Stimulated activated CD4-positive, alpha-beta T cell treated with anti-CD3 and anti-CD28 coated beads, Interleukin-2, amount 100 ng/mL, for 24 hours (primary cell): ENCODE measurements around the gene ASPDH.
A peak's percentile ranks its signal among the peaks of the same experiment; 100 is the strongest.

Experiments used
- DNase-seq, 2 donors: peaks; one replicate each; pipeline ENCODE4 v3.0.0-alpha.2; 2020

The ASPDH gene

DNA sequence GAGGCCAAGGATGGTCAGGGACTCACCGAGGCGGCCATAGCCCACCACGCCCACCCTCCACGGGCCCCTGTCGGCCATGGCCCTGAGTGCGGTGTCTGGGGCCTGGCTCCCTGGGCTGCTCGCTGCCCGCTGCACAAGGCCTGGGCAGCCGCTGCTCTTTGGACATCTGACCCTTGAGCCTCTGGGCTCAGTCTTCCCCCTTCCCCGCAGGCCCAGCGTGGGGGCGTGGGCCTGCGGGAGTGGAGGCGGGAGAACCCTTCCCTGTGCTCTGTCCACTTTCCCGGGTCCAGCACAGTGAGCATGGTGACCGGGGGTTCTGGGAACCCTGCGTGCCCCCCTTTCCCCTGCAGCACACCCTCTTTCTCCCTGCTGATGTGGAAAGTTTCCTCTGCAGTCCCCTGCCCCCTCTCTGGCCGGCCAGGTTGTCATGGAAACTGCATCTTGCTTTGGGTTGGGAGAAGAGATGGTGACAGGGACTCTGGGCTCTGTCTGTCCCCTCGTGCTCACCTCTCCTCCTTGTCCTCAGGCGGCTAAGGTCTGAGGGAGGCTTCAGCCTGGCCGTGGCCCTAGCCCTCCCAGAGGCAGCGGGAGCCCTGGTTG is at the start of gene ASPDH:
TSS of gene ASPDH (minus strand) at position 168 of the 600 bp plus-strand sequence. CDS start at position 78, 90 bp downstream.
- no peak for DNase-seq

DNA sequence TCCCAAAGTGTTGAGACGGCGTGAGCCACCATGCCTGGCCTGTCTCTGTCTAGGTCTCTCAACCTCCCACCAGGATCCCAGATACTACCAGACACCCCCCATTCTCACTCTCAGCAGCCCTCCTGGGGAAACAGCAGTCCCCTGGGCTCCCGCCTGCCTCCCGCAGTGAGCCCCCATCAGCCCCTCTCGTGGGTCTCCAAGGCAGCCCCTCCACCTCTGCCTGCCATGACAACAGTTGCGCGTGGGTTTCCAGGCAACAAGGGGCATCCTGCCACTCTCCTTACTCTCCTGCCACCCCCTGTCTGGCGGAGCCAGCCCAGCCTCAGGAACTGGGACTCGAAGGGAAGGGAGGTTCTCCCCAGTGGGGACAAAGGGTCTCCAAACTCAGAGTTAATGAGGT is 49.3 kb upstream of the ASPDH start:
- no peak for DNase-seq

GRCh38 chr19:50562329-50562728 is 48.6 kb upstream of the ASPDH start:
- no peak for DNase-seq

GRCh38 chr19:50559636-50560035 is 45.9 kb upstream of the ASPDH start:
- no peak for DNase-seq

GRCh38 chr19:50558449-50558848 is 44.7 kb upstream of the ASPDH start:
- DNase-seq = no peak

GRCh38 chr19:50558039-50558438 is 44.3 kb upstream of the ASPDH start:
- DNase-seq = no peak

GRCh38 chr19:50557009-50557613 is 43.4 kb upstream of the ASPDH start:
- no peak for DNase-seq

- DNase-seq = peak; percentile 83 to 90
Measured at GRCh38 chr19:50556282-50557008, 42.7 kb upstream of the ASPDH start.

- DNase-seq = no peak
Measured at GRCh38 chr19:50555450-50556281, 42.0 kb upstream of the ASPDH start.

GRCh38 chr19:50555033-50555432 is 41.3 kb upstream of the ASPDH start:
- DNase-seq = no peak

DNA sequence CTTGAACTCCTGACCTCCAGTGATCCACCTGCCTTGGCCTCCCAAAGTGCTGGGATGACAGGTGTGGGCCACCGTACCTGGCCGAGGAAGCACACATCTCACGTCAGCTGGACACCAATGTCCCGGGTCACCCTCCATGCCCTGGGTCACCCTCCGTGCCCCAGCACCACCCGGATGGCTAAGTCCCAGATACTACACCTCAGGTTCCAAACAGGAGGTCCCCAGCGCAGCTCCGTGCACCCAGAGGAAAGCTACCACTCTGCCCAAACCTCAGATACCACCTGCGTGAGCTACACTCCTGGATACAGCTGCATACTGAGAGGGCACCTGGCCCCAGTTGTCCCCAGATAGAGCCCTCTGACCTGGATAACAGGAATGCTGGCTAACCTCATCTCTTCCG is 40.5 kb upstream of the ASPDH start:
- DNase-seq = no peak

GRCh38 chr19:50553134-50553703 is 39.5 kb upstream of the ASPDH start:
- DNase-seq = no peak

DNA sequence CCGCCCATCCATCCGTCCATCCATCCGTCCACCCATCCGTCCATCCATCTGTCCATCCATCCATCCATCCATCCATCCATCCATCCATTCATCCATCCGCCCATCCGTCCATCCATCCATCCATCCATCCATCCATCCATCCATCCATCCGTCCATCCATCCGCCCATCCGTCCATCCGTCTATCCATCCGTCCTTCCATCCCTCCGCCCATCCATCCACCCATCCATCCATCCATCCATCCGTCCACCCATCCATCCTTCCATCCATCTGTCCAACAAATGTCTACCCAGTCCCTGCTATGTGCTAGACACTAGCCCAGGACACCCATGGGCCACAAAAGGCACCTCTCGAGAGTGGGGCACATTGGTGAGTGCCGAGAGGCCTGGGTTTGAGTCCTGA is 38.8 kb upstream of the ASPDH start:
- no peak for DNase-seq

DNA sequence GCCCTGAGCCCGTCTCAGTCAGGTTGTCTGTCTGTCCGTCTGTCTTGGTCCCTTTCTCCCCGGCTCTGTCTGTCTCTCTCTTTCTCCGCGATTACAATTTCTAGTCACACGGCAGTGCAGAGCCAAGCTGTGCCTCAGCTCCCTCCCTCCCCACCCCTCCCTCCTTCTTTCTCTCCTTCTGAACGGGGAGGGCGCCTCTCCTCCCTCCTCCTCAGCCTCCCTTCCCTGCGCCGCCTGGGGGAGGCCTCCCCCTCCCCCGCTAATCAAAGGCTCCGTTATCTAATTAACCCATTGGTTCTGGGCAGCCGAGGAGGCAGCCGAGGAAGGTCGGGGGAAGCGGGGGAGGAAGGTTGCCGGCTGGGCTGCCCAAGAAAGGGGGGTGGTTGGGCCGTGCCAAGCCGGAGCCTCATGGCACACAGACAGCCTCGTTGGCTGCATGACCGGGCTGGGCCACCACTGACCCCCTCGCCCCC is 38.0 kb upstream of the ASPDH start:
- no peak for DNase-seq

- DNase-seq = no peak
Measured at GRCh38 chr19:50551034-50551714, 37.5 kb upstream of the ASPDH start.

- no peak for DNase-seq
Measured at GRCh38 chr19:50550594-50550966, 36.9 kb upstream of the ASPDH start.

- no peak for DNase-seq
Measured at GRCh38 chr19:50549927-50550593, 36.3 kb upstream of the ASPDH start.

GRCh38 chr19:50549059-50549926 is 35.6 kb upstream of the ASPDH start:
- DNase-seq = no peak

GRCh38 chr19:50548191-50549058 is 34.7 kb upstream of the ASPDH start:
- DNase-seq = no peak
